Muscle of back (tissue), 10 donors: ENCODE measurements around the gene CREM. TPM values are rescaled to one million over a fixed set of nuclear protein-coding genes. Genes with fewer than 3 reads are reported as not detected.

Source experiments
- polyA plus RNA-seq, 10 donors: library from polyadenylated mRNA; unstranded; fragments of 120-200 nt; gene quantifications; one replicate each; pipeline ENCODE4 v1.2.1, GENCODE V29; 2013; ENCODE audit not compliant: insufficient read length in 10 of 10

Gene CREM
- polyA plus RNA-seq, 10 donors: 46.3 to 55.9 (median 49.1) TPM

Other genes starting within 250 kb of the CREM start
- 10 to 100 TPM; 33.6 to 54.5 (median 42.0) TPM for gene CUL2, start 36.5 kb upstream of the CREM start, polyA plus RNA-seq
- 100 to 1,000 TPM in 3 of 10 donors, 10 to 100 TPM in 7; 79.1 to 108 (median 95.8) TPM for gene CCNY, start 209.7 kb downstream of the CREM start, polyA plus RNA-seq